ENCODE data around the gene FRMPD2. TPM values are rescaled to one million over a fixed set of nuclear protein-coding genes. Genes with fewer than 3 reads are reported as not detected.
A peak's percentile ranks its signal among the peaks of the same experiment; 100 is the strongest.

The FRMPD2 gene
- total and polyA plus RNA-seq, 12 donors, result under 0.01 to 0.55 TPM; not detected in 10

GRCh38 chr10:48209241-48209640 lies 65.3 kb downstream of the FRMPD2 start:
- Histone ChIP-seq H3K4me1 (replicated peaks in 1 of 2) (peaks cover 0 to 10% of the 10 kb centered on the region in 2 donors), H3K27ac (no peak overlapping the region), H3K36me3 (replicated peaks in 1 of 2) (no peaks in the 10 kb centered on the region), H3K27me3 (no peaks in the 10 kb centered on the region), H3K4me3 (no peak overlapping the region), H3K9me3 (replicated peaks in 1 of 3) (no peaks in the 10 kb centered on the region)
- WGBS, 4 donors, result 79 to 93% (median 93%) methylated on average over 2 of the region's 2 CpGs
- intact Hi-C loops (cut with DNase I), result no loop called here
- TF ChIP-seq POLR2A (IDR thresholded peaks at IDR 0.05), result no peak
- TF ChIP-seq, protein P1, sequence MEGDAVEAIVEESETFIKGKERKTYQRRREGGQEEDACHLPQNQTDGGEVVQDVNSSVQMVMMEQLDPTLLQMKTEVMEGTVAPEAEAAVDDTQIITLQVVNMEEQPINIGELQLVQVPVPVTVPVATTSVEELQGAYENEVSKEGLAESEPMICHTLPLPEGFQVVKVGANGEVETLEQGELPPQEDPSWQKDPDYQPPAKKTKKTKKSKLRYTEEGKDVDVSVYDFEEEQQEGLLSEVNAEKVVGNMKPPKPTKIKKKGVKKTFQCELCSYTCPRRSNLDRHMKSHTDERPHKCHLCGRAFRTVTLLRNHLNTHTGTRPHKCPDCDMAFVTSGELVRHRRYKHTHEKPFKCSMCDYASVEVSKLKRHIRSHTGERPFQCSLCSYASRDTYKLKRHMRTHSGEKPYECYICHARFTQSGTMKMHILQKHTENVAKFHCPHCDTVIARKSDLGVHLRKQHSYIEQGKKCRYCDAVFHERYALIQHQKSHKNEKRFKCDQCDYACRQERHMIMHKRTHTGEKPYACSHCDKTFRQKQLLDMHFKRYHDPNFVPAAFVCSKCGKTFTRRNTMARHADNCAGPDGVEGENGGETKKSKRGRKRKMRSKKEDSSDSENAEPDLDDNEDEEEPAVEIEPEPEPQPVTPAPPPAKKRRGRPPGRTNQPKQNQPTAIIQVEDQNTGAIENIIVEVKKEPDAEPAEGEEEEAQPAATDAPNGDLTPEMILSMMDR (IDR thresholded peaks at IDR 0.05), result no peak
- DNase-seq, result no peak

GRCh38 chr10:48207853-48208252 lies 66.6 kb downstream of the FRMPD2 start:
- no peak for TF ChIP-seq POLR2A (IDR thresholded peaks at IDR 0.05)
- TF ChIP-seq, protein P1 (IDR thresholded peaks at IDR 0.05), result no peak
- H3K36me3 ChIP-seq (replicated peaks in 1 of 2), result no peaks in the 10 kb centered on the region
- no peak for DNase-seq
- 79 to 87% (median 86%) methylated on average over 5 of the region's 5 CpGs for WGBS, 4 donors
- intact Hi-C loops (cut with DNase I), result no loop called here
- peaks cover 0 to 10% of the 10 kb centered on the region in 2 donors for H3K4me1 ChIP-seq (replicated peaks in 1 of 2)
- no peak overlapping the region for H3K27ac ChIP-seq
- H3K4me3 ChIP-seq, result no peak overlapping the region
- H3K9me3 ChIP-seq (replicated peaks in 1 of 3), result no peaks in the 10 kb centered on the region
- no peaks in the 10 kb centered on the region for H3K27me3 ChIP-seq

GRCh38 chr10:48206482-48207250 lies 67.8 kb downstream of the FRMPD2 start:
- TF ChIP-seq, protein P1 (IDR thresholded peaks at IDR 0.05), result no peak
- no peak for TF ChIP-seq POLR2A (IDR thresholded peaks at IDR 0.05)
- H3K4me1 ChIP-seq (replicated peaks in 1 of 2), result peaks cover 0 to 10% of the 10 kb centered on the region in 2 donors
- no peaks in the 10 kb centered on the region for H3K9me3 ChIP-seq (replicated peaks in 1 of 3)
- H3K36me3 ChIP-seq (replicated peaks in 1 of 2), result no peaks in the 10 kb centered on the region
- H3K27ac ChIP-seq, result no peak overlapping the region
- intact Hi-C loops (cut with DNase I), result no loop called here
- no peak overlapping the region for H3K4me3 ChIP-seq
- WGBS, 4 donors, result 43 to 61% (median 48%) methylated on average over 6 of the region's 6 CpGs
- DNase-seq, result peak; percentile 35 to 65 (median 45)
- H3K27me3 ChIP-seq, result no peaks in the 10 kb centered on the region

DNA sequence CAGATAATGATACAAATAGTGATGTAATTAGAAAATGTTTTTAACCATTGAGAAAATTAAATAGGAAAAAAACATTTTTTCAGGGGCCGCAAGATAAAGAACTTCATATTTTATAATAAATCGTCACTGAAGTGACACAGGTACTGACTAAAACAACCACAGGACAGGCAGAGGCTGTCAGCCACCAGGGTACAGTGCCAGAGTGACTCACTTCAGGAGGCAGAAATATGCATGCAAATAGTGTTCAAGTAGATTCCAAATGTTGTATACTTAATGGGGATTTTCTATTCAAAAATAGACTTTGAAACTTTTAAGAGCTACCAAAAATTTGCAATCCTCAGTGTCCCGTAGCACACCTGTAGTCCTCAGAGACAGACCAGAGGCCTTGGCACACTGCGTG lies 68.6 kb downstream of the FRMPD2 start:
- peak; percentile 46 to 63 (median 57) for DNase-seq
- no peak for TF ChIP-seq POLR2A (IDR thresholded peaks at IDR 0.05)
- TF ChIP-seq, protein P1 (IDR thresholded peaks at IDR 0.05), result no peak
- H3K27me3 ChIP-seq, result no peaks in the 10 kb centered on the region
- H3K9me3 ChIP-seq (replicated peaks in 1 of 3), result no peaks in the 10 kb centered on the region
- peaks cover 0 to 10% of the 10 kb centered on the region in 2 donors for H3K4me1 ChIP-seq (replicated peaks in 1 of 2)
- H3K27ac ChIP-seq, result no peak overlapping the region
- intact Hi-C loops (cut with DNase I), result no loop called here
- WGBS, 4 donors, result 63 to 68% (median 65%) methylated on average over 4 of the region's 4 CpGs
- H3K4me3 ChIP-seq, result no peak overlapping the region
- no peaks in the 10 kb centered on the region for H3K36me3 ChIP-seq (replicated peaks in 1 of 2)

Measured in adrenal gland (tissue), 12 donors.